OCI-LY7 (cell line): ENCODE data around the gene AHCYL1. TPM values are rescaled to one million over a fixed set of nuclear protein-coding genes. Genes with fewer than 3 reads are reported as not detected.

Experiments used
- BruUV-seq: library from RNA; stranded (reverse); fragments of 400-500 nt; replicated peaks from 2 replicates; lab custom pipeline; 2021; lab: Mats Ljungman, UMichigan
- CTCF ChIA-PET: fragments of 300-600 bp; sonication (Branson Sonifier 250); formaldehyde crosslinking; loops from one replicate; lab custom pipeline; 2022; ENCODE audit warnings: antibody characterized with exemption; ENCODE audit not compliant: unreplicated experiment; lab: Charles Lee
- POLR2A ChIA-PET: fragments of 300-600 bp; sonication (Branson Sonifier 250); formaldehyde crosslinking; loops from one replicate; lab custom pipeline; 2022; ENCODE audit warnings: antibody characterized with exemption; lab: Charles Lee
- DNase-seq: peaks from one replicate; pipeline ENCODE4 v3.0.0-alpha.2; 2015; ENCODE audit warnings: low spot score
- H2AFZ ChIP-seq: fragments of 200-600 bp; sonication (generic), shearing (Covaris generic); 2 replicates; pipeline ENCODE4 v1.6.1; 2014; ENCODE audit warnings: mild to moderate bottlenecking, antibody characterized with exemption, low read length, moderate library complexity
- H3K27ac ChIP-seq: fragments of 200-600 bp; sonication (generic); 2 replicates; pipeline ENCODE4 v1.5.1; 2014; ENCODE audit warnings: mixed run types, low read depth, mild to moderate bottlenecking, moderate library complexity, low read length, inconsistent platforms; ENCODE audit not compliant: poor library complexity, severe bottlenecking
- H3K36me3 ChIP-seq: fragments of 200-600 bp; sonication (generic); 2 replicates; pipeline ENCODE4 v1.6.1; 2014; ENCODE audit warnings: mild to moderate bottlenecking, antibody characterized with exemption, low read length, moderate library complexity, mixed read lengths; ENCODE audit not compliant: insufficient read depth
- H3K4me1 ChIP-seq: fragments of 200-600 bp; sonication (generic); 2 replicates; pipeline ENCODE4 v1.5.1; 2014; ENCODE audit warnings: mild to moderate bottlenecking, low read length; ENCODE audit not compliant: insufficient read depth, poor library complexity, severe bottlenecking
- H3K4me2 ChIP-seq: fragments of 200-600 bp; sonication (generic); 2 replicates; pipeline ENCODE4 v1.6.1; 2014; ENCODE audit warnings: mild to moderate bottlenecking, low read length
- H3K4me3 ChIP-seq: fragments of 200-600 bp; sonication (generic); 2 replicates; pipeline ENCODE4 v1.5.1; 2014; ENCODE audit warnings: mild to moderate bottlenecking, low read depth, low read length; ENCODE audit not compliant: poor library complexity, severe bottlenecking
- H3K79me2 ChIP-seq: fragments of 200-600 bp; sonication (generic); 2 replicates; pipeline ENCODE4 v1.6.1; 2016; ENCODE audit warnings: low read depth, mild to moderate bottlenecking, low read length, moderate library complexity, mixed read lengths; ENCODE audit not compliant: insufficient read depth
- H3K9me2 ChIP-seq: fragments of 200-600 bp; sonication (generic); 2 replicates; pipeline ENCODE4 v1.6.1; 2016; ENCODE audit warnings: mild to moderate bottlenecking, low read length, mixed read lengths; ENCODE audit not compliant: insufficient read depth
- H3K9me3 ChIP-seq: fragments of 200-600 bp; sonication (generic); 2 replicates; pipeline ENCODE4 v1.6.1; 2014; ENCODE audit warnings: mild to moderate bottlenecking, mixed run types, low read length, mixed read lengths
- H4K20me1 ChIP-seq: fragments of 200-600 bp; sonication (generic); 2 replicates; pipeline ENCODE4 v1.6.1; 2014; ENCODE audit warnings: mild to moderate bottlenecking, antibody characterized with exemption, low read length, moderate library complexity, mixed read lengths; ENCODE audit not compliant: insufficient read depth
- EZH2phosphoT487 ChIP-seq: fragments of 200-600 bp; sonication (generic); IDR thresholded peaks from 2 replicates; pipeline ENCODE4 v1.6.1; 2018; ENCODE audit warnings: low read depth, borderline replicate concordance, mild to moderate bottlenecking, mixed run types, antibody characterized with exemption, low read length, moderate library complexity, mixed read lengths
- intact Hi-C: fragments of 100-400 bp; cut with micrococcal nuclease; formaldehyde crosslinking; loops from one replicate; pipeline ENCODE4 v1.10.0; 2022; ENCODE audit not compliant: unreplicated experiment
- total RNA-seq, 2 experiments: library from RNA; depleted of rRNA in 1 of 2; stranded (reverse); fragments of >200 nt in 1 of 2; shearing (Covaris generic) in 1 of 2; gene quantifications; 2 replicates each; pipeline ENCODE4 v1.2.3, GENCODE V29; 2014 to 2022
- TF ChIP-seq, protein P1 (sequence below): fragments of 200-600 bp; sonication (generic); conservative IDR thresholded peaks from 2 replicates; pipeline ENCODE4 v1.5.1; 2014; ENCODE audit warnings: mild to moderate bottlenecking, antibody characterized with exemption, low read length, moderate library complexity, mixed read lengths

Gene AHCYL1
- total RNA-seq, 2 experiments from 2014 or later, result 20.5 to 45.5 TPM

DNA sequence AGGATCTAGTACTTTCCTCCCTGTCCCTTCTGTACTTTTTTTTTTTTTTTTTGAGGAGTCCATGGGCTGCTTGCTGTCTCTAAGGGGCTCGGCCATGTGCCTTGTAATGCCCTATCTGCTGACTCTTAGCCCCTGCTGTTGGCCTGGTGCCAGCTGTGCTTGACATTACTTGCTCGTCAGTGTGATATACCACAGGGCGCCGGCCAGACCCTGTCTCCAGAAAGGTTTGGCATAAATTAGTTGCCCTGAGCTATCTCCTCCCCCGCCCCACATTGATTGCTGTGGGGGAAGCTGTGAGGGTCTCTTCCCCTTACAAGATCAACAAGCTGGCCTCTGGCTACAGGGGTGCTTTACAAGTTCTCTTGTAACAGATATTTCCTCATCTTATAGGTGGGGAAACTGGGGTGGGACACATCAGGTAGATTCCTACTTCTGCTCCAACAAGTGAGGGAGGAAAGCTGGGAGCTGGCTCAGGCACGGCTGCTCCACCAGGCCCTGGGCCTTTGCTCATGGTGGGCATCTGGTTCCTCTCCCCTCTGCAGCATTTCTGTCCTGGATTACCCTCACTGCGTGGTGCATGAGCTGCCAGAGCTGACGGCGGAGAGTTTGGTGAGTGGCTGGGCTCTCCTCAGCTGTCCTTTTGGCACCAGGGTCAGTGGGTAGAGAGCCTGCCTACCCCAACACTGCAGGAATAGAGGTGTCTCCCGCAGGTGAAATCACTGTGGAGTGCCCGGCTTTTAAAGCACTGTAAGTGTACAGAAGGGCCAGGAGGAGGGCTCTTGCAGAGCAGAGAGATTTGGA, 65.4 kb downstream of the AHCYL1 start:
- Histone ChIP-seq H3K79me2 (no peaks in the 10 kb centered on the region), H3K36me3 (peaks cover 99% of the 10 kb centered on the region), H3K4me2 (no peak overlapping the region), H3K4me1 (no peaks in the 10 kb centered on the region), H4K20me1 (no peaks in the 10 kb centered on the region), H3K4me3 (no peak overlapping the region), H3K9me2 (no peaks in the 10 kb centered on the region), H2AFZ (no peak overlapping the region), H3K9me3 (no peaks in the 10 kb centered on the region), H3K27ac (no peak overlapping the region)
- BruUV-seq, result no TSS peak
- no peak for TF ChIP-seq EZH2phosphoT487
- DNase-seq, result no peak
- CTCF ChIA-PET, result no interaction called here
- intact Hi-C loops, result no loop called here
- POLR2A ChIA-PET, result interaction anchor here (0.6 kb wide), 1 partner anchor 51 kb away, joined by 4 read pairs; no protein-coding TSS in a partner anchor

DNA sequence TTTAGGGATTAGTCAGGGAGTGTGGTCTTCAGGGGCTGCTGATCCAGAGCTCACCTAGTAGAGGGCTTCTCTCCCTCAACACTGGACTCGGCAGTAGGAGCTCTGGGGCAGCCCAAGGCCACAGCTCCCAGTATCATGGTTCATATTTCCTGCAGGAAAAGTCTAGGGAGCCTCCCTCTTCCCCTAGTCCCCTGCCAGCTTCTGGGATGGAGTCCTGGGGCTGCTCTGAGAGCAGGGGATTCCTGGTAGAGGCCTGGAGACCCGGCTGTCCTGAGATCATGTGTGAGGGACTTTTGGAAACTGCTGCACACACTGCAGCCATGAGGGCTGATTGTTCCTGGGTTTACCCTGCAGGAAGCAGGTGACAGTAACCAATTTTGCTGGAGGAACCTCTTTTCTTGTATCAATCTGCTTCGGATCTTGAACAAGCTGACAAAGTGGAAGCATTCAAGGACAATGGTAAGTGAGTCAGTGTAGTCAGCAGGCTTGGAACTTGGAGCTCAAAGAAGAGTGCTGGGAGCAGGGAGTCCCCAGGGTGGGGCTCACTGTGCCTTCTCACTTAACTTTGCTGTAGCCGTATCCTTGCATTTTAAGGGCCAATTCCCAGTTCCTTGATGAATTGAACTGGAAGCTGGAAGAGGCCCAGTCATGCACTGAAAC, 66.2 kb downstream of the AHCYL1 start:
- Histone ChIP-seq H3K9me2 (no peaks in the 10 kb centered on the region), H3K4me1 (no peaks in the 10 kb centered on the region), H3K36me3 (peaks cover 99% of the 10 kb centered on the region), H3K4me2 (no peak overlapping the region), H3K4me3 (no peak overlapping the region), H3K27ac (no peak overlapping the region), H3K9me3 (no peaks in the 10 kb centered on the region), H3K79me2 (no peaks in the 10 kb centered on the region), H2AFZ (no peak overlapping the region), H4K20me1 (no peaks in the 10 kb centered on the region)
- ChIA-PET CTCF (no interaction called here), POLR2A (no interaction called here)
- BruUV-seq, result no TSS peak
- TF ChIP-seq EZH2phosphoT487, result no peak
- TF ChIP-seq, protein P1, sequence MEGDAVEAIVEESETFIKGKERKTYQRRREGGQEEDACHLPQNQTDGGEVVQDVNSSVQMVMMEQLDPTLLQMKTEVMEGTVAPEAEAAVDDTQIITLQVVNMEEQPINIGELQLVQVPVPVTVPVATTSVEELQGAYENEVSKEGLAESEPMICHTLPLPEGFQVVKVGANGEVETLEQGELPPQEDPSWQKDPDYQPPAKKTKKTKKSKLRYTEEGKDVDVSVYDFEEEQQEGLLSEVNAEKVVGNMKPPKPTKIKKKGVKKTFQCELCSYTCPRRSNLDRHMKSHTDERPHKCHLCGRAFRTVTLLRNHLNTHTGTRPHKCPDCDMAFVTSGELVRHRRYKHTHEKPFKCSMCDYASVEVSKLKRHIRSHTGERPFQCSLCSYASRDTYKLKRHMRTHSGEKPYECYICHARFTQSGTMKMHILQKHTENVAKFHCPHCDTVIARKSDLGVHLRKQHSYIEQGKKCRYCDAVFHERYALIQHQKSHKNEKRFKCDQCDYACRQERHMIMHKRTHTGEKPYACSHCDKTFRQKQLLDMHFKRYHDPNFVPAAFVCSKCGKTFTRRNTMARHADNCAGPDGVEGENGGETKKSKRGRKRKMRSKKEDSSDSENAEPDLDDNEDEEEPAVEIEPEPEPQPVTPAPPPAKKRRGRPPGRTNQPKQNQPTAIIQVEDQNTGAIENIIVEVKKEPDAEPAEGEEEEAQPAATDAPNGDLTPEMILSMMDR, result no peak
- DNase-seq, result no peak
- intact Hi-C loops, result no loop called here

DNA sequence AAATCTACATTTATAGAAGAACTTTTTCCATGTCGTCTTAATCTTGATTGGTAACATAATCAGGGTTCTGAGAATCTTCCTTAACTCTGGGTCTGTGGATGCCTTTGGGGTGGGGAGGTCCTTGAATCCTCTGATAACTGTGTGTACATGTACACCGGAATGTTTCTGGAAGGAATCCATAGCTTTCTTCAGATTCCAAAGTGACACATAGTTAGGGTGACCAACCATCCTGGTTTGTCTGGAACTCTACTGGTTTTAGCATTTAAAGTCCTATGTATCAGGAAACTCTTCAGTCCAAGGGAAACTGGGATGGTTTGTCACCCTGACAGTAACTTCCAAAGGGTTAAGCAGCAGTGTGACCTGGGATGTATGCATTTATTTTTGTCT, 66.7 kb downstream of the AHCYL1 start:
- Histone ChIP-seq H3K9me3 (no peaks in the 10 kb centered on the region), H3K27ac (no peak overlapping the region), H3K4me1 (no peaks in the 10 kb centered on the region), H3K36me3 (peaks cover 99% of the 10 kb centered on the region), H3K9me2 (no peaks in the 10 kb centered on the region), H2AFZ (no peak overlapping the region), H3K79me2 (no peaks in the 10 kb centered on the region), H3K4me3 (no peak overlapping the region), H4K20me1 (no peaks in the 10 kb centered on the region), H3K4me2 (no peak overlapping the region)
- CTCF ChIA-PET, result no interaction called here
- TF ChIP-seq, protein P1, result no peak
- TF ChIP-seq EZH2phosphoT487, result no peak
- intact Hi-C loops, result no loop called here
- no TSS peak for BruUV-seq
- POLR2A ChIA-PET, result interaction anchor here (1.1 kb wide), 1 partner anchor 17 kb away, joined by 3 read pairs; the partner anchor contains the start of gene STRIP1
- no peak for DNase-seq
